Panc1 (cell line): ENCODE measurements around the gene FAM222B. TPM values are rescaled to one million over a fixed set of nuclear protein-coding genes. Genes with fewer than 3 reads are reported as not detected.

Experiments
- ATAC-seq: fragments of 200-7000 bp; cut with Tn5 transposase; 2 replicates; pipeline ENCODE4 v1.9.1; 2020; ENCODE audit warnings: mild to moderate bottlenecking, moderate library complexity
- BruUV-seq: library from RNA; stranded (reverse); fragments of 400-500 nt; replicated peaks from 2 replicates; lab custom pipeline; 2021; lab: Mats Ljungman, UMichigan
- CTCF ChIA-PET: fragments of 300-600 bp; sonication (Branson Sonifier 250); formaldehyde crosslinking; loops from one replicate; lab custom pipeline; 2022; ENCODE audit warnings: antibody characterized with exemption; lab: Charles Lee
- POLR2A ChIA-PET: fragments of 300-600 bp; sonication (Branson Sonifier 250); formaldehyde crosslinking; loops from one replicate; lab custom pipeline; 2022; ENCODE audit warnings: antibody characterized with exemption; lab: Charles Lee
- DNase-seq: peaks from one replicate; pipeline ENCODE4 v3.0.0-alpha.2; 2010; ENCODE audit warnings: low read depth, low spot score
- H3K27ac ChIP-seq: 2 replicates; pipeline ENCODE4 v1.5.1; 2011; ENCODE audit warnings: mild to moderate bottlenecking, low read length, inconsistent platforms
- H3K27me3 ChIP-seq: fragments of 200-500 bp; sonication (Bioruptor generic); 2 replicates; pipeline ENCODE4 v1.6.0; 2014; ENCODE audit warnings: low read length, inconsistent platforms; ENCODE audit not compliant: control insufficient read depth, insufficient read depth
- H3K36me3 ChIP-seq: fragments of 200-500 bp; sonication (Bioruptor generic); 2 replicates; pipeline ENCODE4 v1.5.1; 2014; ENCODE audit warnings: inconsistent platforms, mild to moderate bottlenecking, low read length, moderate library complexity; ENCODE audit not compliant: control insufficient read depth, insufficient read depth
- H3K4me1 ChIP-seq: 2 replicates; pipeline ENCODE4 v1.5.1; 2011; ENCODE audit warnings: inconsistent platforms, mild to moderate bottlenecking, low read length, moderate library complexity; ENCODE audit not compliant: control insufficient read depth, insufficient read depth
- H3K4me3 ChIP-seq, 2 experiments: 2 replicates each; pipeline ENCODE4 v1.5.1; 2011 to 2012; ENCODE audit warnings: low read depth in 2 of 2, low read length in 2 of 2, mild to moderate bottlenecking in 2 of 2, inconsistent platforms in 1 of 2, moderate library complexity in 1 of 2
- H3K9me3 ChIP-seq: fragments of 200-500 bp; sonication (Bioruptor generic); 2 replicates; pipeline ENCODE4 v1.5.1; 2014; ENCODE audit warnings: low read depth, mild to moderate bottlenecking, inconsistent platforms, low read length, moderate library complexity; ENCODE audit not compliant: control insufficient read depth, insufficient read depth
- CTCF ChIP-seq: fragments of 450-650 bp; IDR thresholded peaks from 2 replicates; pipeline ENCODE4 v1.5.1; 2017; ENCODE audit warnings: mild to moderate bottlenecking
- POLR2AphosphoS5 ChIP-seq: IDR thresholded peaks from 2 replicates; pipeline ENCODE4 v1.6.1; 2012; ENCODE audit warnings: mild to moderate bottlenecking, low read depth, low read length, moderate library complexity
- REST ChIP-seq, 2 experiments: IDR thresholded peaks; 2 replicates each; pipeline ENCODE4 v1.6.1; 2011 to 2012; ENCODE audit warnings: low read depth in 2 of 2, control low read depth in 1 of 2, low read length in 1 of 2, mild to moderate bottlenecking in 1 of 2, moderate library complexity in 1 of 2; ENCODE audit not compliant: insufficient read depth in 1 of 2
- SIN3A ChIP-seq: IDR thresholded peaks from 2 replicates; pipeline ENCODE4 v1.6.1; 2012; ENCODE audit warnings: low read depth, mild to moderate bottlenecking, low read length, moderate library complexity, borderline replicate concordance; ENCODE audit not compliant: insufficient read depth
- TCF7L2 ChIP-seq: IDR thresholded peaks from 2 replicates; pipeline ENCODE4 v1.6.1; 2011; ENCODE audit warnings: mild to moderate bottlenecking, low read depth, low read length, inconsistent platforms
- in situ Hi-C: cut with HindIII; loops from 2 replicates; pipeline ENCODE4 v1.10.0; 2016; ENCODE audit warnings: low sequenced_read_pairs, low pct_unique_long_range_greater_than_20kb
- intact Hi-C: fragments of 100-400 bp; cut with micrococcal nuclease; formaldehyde crosslinking; loops from one replicate; pipeline ENCODE4 v1.10.0; 2022; ENCODE audit not compliant: unreplicated experiment
- total RNA-seq: library from RNA; stranded (reverse); gene quantifications from one replicate; pipeline ENCODE4 v1.2.1, GENCODE V29; 2021; ENCODE audit not compliant: unreplicated experiment

Gene FAM222B
- total RNA-seq, 1 experiment from 2014 or later: 38.5 TPM

GRCh38 chr17:28728364-28729200 is 114.0 kb downstream of the FAM222B start, which contains the start of gene NEK8:
NEK8 (plus strand) TSS chr17:28728788; CDS start chr17:28728814, 26 bp downstream.
- Histone ChIP-seq H3K27ac (peak within 1 kb of the TSS; percentile 81), H3K36me3 (peaks cover 5% of the 10 kb centered on the region), H3K4me3 (peak within 1 kb of the TSS; percentile 69 to 96), H3K4me1 (peaks cover 26% of the 10 kb centered on the region), H3K9me3 (no peaks in the 10 kb centered on the region), H3K27me3 (no peaks in the 10 kb centered on the region)
- ChIA-PET POLR2A (interaction anchor here (0.5 to 3.0 kb wide), 9 partner anchors 11 to 574 kb away, joined by 3 to 26 read pairs (median 6); partner anchors contain the start of genes PHF12 and TRAF4), CTCF (interaction anchor here (1.0 to 3.7 kb wide), 4 partner anchors 9 to 225 kb away, joined by 3 to 123 read pairs (median 6); partner anchors contain the start of gene RPL23A)
- no peak for DNase-seq
- ATAC-seq: peak; percentile 50
- BruUV-seq: TSS peak; percentile 69
- in situ Hi-C loops: no loop called here
- TF ChIP-seq SIN3A: 0 out of 2 replicates have a peak, but pooled peaks have one; percentile 18
- no peak for TF ChIP-seq REST (IDR thresholded peaks at IDR 0.05; ENCODE audit: insufficient read depth in 1 of 2, low read depth in 2 of 2, low read length in 1 of 2)
- intact Hi-C loops: loop anchor here (5.0 to 10.0 kb wide), 2 partner anchors 176 to 224 kb away; partner anchors contain the start of genes DHRS13 and PHF12

GRCh38 chr17:28726627-28727491 is 115.7 kb downstream of the FAM222B start:
- Histone ChIP-seq H3K9me3 (no peaks in the 10 kb centered on the region), H3K27me3 (no peaks in the 10 kb centered on the region), H3K4me3 (peak overlapping the region; percentile 69 to 96), H3K36me3 (peaks cover 17% of the 10 kb centered on the region), H3K4me1 (peaks cover 41% of the 10 kb centered on the region), H3K27ac (peak overlapping the region; percentile 81)
- no TSS peak for BruUV-seq
- CTCF ChIA-PET: interaction anchor here (0.6 to 3.7 kb wide), 23 partner anchors 9 to 515 kb away, joined by 3 to 123 read pairs (median 5); partner anchors contain the start of genes DHRS13, PHF12 and TRAF4
- peak; percentile 58 for ATAC-seq
- TF ChIP-seq REST (IDR thresholded peaks at IDR 0.05; ENCODE audit: insufficient read depth in 1 of 2, low read depth in 2 of 2, low read length in 1 of 2) (no peak), CTCF (peak; percentile 99), POLR2AphosphoS5 (peak; percentile 34; the same call in 1 of the 2 replicates), TCF7L2 (no peak; the same call in 1 of the 2 replicates), SIN3A (0 out of 2 replicates have a peak, but pooled peaks have one; percentile 17)
- DNase-seq: no peak
- in situ Hi-C loops (no loop called here), intact Hi-C loops (loop anchor here (1.0 to 10.0 kb wide), 3 partner anchors 23 to 225 kb away; partner anchors contain the start of genes DHRS13 and PHF12)
- POLR2A ChIA-PET: interaction anchor here (2.1 to 3.0 kb wide), 3 partner anchors 16 to 23 kb away, joined by 11 to 26 read pairs (median 25); partner anchors contain the start of gene TRAF4
